Osteoblast (primary cell): ENCODE data around the gene FDX2. TPM values are rescaled to one million over a fixed set of nuclear protein-coding genes. Genes with fewer than 3 reads are reported as not detected.
A peak's percentile ranks its signal among the peaks of the same experiment; 100 is the strongest.

Source experiments
- DNase-seq: peaks from one replicate; pipeline ENCODE4 v3.0.0; 2011; ENCODE audit warnings: low spot score, mixed read lengths; ENCODE audit not compliant: insufficient read length; ENCODE audit errors: missing footprints
- H2AFZ ChIP-seq: 2 replicates; pipeline ENCODE4 v1.6.0; 2011; ENCODE audit warnings: mild to moderate bottlenecking, low read length
- H3K27ac ChIP-seq: 2 replicates; pipeline ENCODE4 v1.5.1; 2011; ENCODE audit warnings: mild to moderate bottlenecking, low read depth, low read length, moderate library complexity
- H3K27me3 ChIP-seq: 2 replicates; pipeline ENCODE4 v1.6.0; 2012; ENCODE audit warnings: mild to moderate bottlenecking, control low read depth, inconsistent platforms, low read length, moderate library complexity; ENCODE audit not compliant: insufficient read depth
- H3K36me3 ChIP-seq: 2 replicates; pipeline ENCODE4 v1.5.1; 2011; ENCODE audit warnings: mild to moderate bottlenecking, low read length, control low read depth, moderate library complexity; ENCODE audit not compliant: insufficient read depth
- H3K4me1 ChIP-seq: 2 replicates; pipeline ENCODE4 v1.5.1; 2011; ENCODE audit warnings: mild to moderate bottlenecking, low read length, control low read depth, moderate library complexity; ENCODE audit not compliant: insufficient read depth
- H3K4me2 ChIP-seq: 2 replicates; pipeline ENCODE4 v1.6.0; 2011; ENCODE audit warnings: mild to moderate bottlenecking, low read length; ENCODE audit not compliant: insufficient read depth
- H3K4me3 ChIP-seq: fragments of 200-600 bp; sonication (generic); 3 replicates; pipeline ENCODE4 v1.5.1; 2012; ENCODE audit warnings: mild to moderate bottlenecking, low read length, inconsistent platforms; ENCODE audit not compliant: insufficient read depth
- H3K79me2 ChIP-seq: 2 replicates; pipeline ENCODE4 v1.6.0; 2012; ENCODE audit warnings: mild to moderate bottlenecking, low read length, control low read depth, inconsistent platforms; ENCODE audit not compliant: insufficient read depth
- H3K9me3 ChIP-seq: 2 replicates; pipeline ENCODE4 v1.5.1; 2011; ENCODE audit warnings: low read depth, low read length, control low read depth
- H4K20me1 ChIP-seq: 2 replicates; pipeline ENCODE4 v1.6.0; 2012; ENCODE audit warnings: mild to moderate bottlenecking, low read length, control low read depth; ENCODE audit not compliant: insufficient read depth
- CTCF ChIP-seq: IDR thresholded peaks from 2 replicates; pipeline ENCODE4 v1.5.1; 2011; ENCODE audit warnings: mild to moderate bottlenecking, low read depth, low read length, moderate library complexity; ENCODE audit errors: extremely low read depth
- total RNA-seq: library from RNA; depleted of rRNA; stranded (reverse); fragments of >200 nt; gene quantifications from 2 replicates; pipeline ENCODE4 v1.2.3, GENCODE V29; 2012

Gene FDX2
- total RNA-seq, 1 donor, result 17.7 TPM

DNA sequence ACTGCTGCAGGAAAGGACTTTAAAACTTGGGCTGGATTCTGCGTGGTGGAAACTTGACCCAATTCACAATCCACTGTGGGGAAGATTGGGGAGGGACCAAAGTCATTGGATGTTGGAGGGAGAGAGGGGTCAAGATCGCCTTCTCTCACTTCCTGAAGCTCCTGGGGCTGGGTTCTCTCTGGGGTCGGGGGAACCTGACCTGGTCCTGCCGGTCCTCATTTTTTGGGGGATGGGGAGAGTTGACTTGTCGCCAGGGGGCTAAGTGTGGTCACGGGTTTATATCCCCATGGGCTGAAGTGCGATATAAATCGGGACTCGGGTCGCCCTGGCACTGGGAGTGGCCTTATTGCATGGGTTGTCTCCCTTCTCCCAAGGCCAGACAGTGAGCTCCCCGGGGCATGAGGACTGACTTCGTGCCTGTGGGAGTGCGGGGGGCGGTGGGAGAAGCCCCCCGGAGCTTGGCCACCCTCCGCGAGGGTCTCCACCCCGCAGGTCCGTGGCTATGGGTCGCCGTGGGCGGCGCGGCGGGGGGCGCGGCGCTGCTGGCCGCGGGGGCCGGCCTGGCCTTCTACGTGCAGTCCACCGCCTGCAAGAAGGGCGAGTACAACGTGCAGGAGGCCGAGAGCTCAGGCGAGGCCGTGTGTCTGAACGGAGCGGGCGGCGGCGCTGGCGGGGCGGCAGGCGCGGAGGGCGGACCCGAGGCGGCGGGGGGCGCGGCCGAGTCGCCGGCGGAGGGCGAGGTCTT is 19.8 kb downstream of the FDX2 start:
- H3K4me3 ChIP-seq, result no peak overlapping the region
- H3K4me2 ChIP-seq, result no peak overlapping the region
- peak; percentile 82 for DNase-seq
- peaks cover 59% of the 10 kb centered on the region for H3K27me3 ChIP-seq
- peaks cover 6% of the 10 kb centered on the region for H3K4me1 ChIP-seq
- no peak overlapping the region for H3K27ac ChIP-seq
- H3K79me2 ChIP-seq, result no peaks in the 10 kb centered on the region
- no peak overlapping the region for H2AFZ ChIP-seq
- H3K36me3 ChIP-seq, result no peaks in the 10 kb centered on the region
- no peaks in the 10 kb centered on the region for H3K9me3 ChIP-seq
- no peak for TF ChIP-seq CTCF
- H4K20me1 ChIP-seq, result no peaks in the 10 kb centered on the region

DNA sequence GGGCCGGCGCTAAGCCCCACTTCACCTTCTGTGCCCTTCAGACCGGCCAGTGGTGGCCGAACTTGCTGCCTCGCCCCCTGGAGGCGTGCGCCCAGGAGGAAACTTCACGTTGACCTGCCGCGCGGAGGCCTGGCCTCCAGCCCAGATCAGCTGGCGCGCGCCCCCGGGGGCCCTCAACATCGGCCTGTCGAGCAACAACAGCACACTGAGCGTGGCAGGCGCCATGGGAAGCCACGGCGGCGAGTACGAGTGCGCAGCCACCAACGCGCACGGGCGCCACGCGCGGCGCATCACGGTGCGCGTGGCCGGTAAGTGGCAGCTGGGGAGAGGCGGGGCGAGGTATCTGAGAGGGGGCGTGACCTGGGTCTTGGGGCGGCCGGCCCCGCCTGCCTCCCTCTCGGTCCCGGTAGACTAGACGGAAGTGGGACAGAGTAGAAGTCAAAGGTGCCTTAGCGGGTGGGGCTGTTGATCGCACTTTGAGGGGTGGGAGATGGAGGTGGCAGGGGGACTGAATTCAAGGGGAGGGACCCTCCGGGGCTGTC is 20.4 kb downstream of the FDX2 start:
- Histone ChIP-seq H3K9me3 (no peaks in the 10 kb centered on the region), H3K27me3 (peaks cover 65% of the 10 kb centered on the region), H3K4me3 (no peak overlapping the region), H2AFZ (no peak overlapping the region), H3K4me2 (no peak overlapping the region), H3K4me1 (peaks cover 6% of the 10 kb centered on the region), H4K20me1 (peaks cover 4% of the 10 kb centered on the region), H3K27ac (no peak overlapping the region), H3K79me2 (no peaks in the 10 kb centered on the region), H3K36me3 (no peaks in the 10 kb centered on the region)
- DNase-seq, result peak; percentile 85
- TF ChIP-seq CTCF, result no peak

GRCh38 chr19:10294368-10294697 is 21.5 kb downstream of the FDX2 start:
- no peak overlapping the region for H2AFZ ChIP-seq
- H3K79me2 ChIP-seq, result no peaks in the 10 kb centered on the region
- H3K4me3 ChIP-seq, result no peak overlapping the region
- H3K27ac ChIP-seq, result no peak overlapping the region
- no peak overlapping the region for H3K4me2 ChIP-seq
- no peaks in the 10 kb centered on the region for H3K9me3 ChIP-seq
- H3K4me1 ChIP-seq, result peaks cover 8% of the 10 kb centered on the region
- H4K20me1 ChIP-seq, result peaks cover 5% of the 10 kb centered on the region
- peak; percentile 87 for DNase-seq
- TF ChIP-seq CTCF, result no peak
- no peaks in the 10 kb centered on the region for H3K36me3 ChIP-seq
- peaks cover 75% of the 10 kb centered on the region for H3K27me3 ChIP-seq

DNA sequence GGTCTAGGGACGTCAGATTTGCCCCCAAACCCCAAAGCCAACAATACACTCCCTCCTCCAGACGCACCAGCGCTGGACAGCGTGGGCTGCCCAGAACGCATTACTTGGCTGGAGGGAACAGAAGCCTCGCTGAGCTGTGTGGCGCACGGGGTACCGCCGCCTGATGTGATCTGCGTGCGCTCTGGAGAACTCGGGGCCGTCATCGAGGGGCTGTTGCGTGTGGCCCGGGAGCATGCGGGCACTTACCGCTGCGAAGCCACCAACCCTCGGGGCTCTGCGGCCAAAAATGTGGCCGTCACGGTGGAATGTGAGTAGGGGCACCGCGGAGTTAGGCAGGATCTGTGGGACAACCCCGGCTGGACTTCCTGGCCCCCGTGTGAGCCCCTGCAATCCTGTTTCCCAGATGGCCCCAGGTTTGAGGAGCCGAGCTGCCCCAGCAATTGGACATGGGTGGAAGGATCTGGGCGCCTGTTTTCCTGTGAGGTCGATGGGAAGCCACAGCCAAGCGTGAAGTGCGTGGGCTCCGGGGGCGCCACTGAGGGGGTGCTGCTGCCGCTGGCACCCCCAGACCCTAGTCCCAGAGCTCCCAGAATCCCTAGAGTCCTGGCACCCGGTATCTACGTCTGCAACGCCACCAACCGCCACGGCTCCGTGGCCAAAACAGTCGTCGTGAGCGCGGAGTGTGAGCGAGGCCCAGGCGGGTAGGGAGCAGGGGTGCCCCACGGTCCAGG is 22.0 kb downstream of the FDX2 start:
- Histone ChIP-seq H3K4me3 (no peak overlapping the region), H3K27ac (no peak overlapping the region), H3K9me3 (no peaks in the 10 kb centered on the region), H3K79me2 (no peaks in the 10 kb centered on the region), H2AFZ (no peak overlapping the region), H3K27me3 (peaks cover 80% of the 10 kb centered on the region), H3K4me1 (peaks cover 13% of the 10 kb centered on the region), H3K36me3 (no peaks in the 10 kb centered on the region), H4K20me1 (peaks cover 5% of the 10 kb centered on the region), H3K4me2 (no peak overlapping the region)
- DNase-seq, result peak; percentile 88
- TF ChIP-seq CTCF, result no peak
